IPS-20b (cell line): ENCODE results near the gene CCDC170.
"Not testable (repeated sequence)": the region's sequence is repeated elsewhere in the genome, so short reads cannot be mapped to it uniquely, and the experiment has no call there.

Source experiments
- H3K27ac ChIP-seq: one replicate; pipeline ENCODE4 v1.5.1; 2013; ENCODE audit warnings: low read length
- H3K27me3 ChIP-seq: 2 replicates; pipeline ENCODE4 v1.6.1; 2013; ENCODE audit warnings: mild to moderate bottlenecking, low read length, inconsistent platforms; ENCODE audit not compliant: insufficient read depth
- H3K36me3 ChIP-seq: 2 replicates; pipeline ENCODE4 v1.6.1; 2013; ENCODE audit warnings: low read depth, mild to moderate bottlenecking, inconsistent platforms, low read length, moderate library complexity; ENCODE audit not compliant: insufficient read depth
- H3K4me1 ChIP-seq: 2 replicates; pipeline ENCODE4 v1.6.1; 2013; ENCODE audit warnings: mild to moderate bottlenecking, control low read depth, inconsistent platforms, low read length, moderate library complexity; ENCODE audit not compliant: insufficient read depth
- H3K4me3 ChIP-seq: 2 replicates; pipeline ENCODE4 v1.5.1; 2013; ENCODE audit warnings: mild to moderate bottlenecking, low read length, inconsistent platforms
- H3K9ac ChIP-seq: 2 replicates; pipeline ENCODE4 v1.6.1; 2013; ENCODE audit warnings: low read depth, mild to moderate bottlenecking, inconsistent platforms, low read length, moderate library complexity
- H3K9me3 ChIP-seq: 2 replicates; pipeline ENCODE4 v1.6.1; 2013; ENCODE audit warnings: mild to moderate bottlenecking, low read depth, low read length, inconsistent platforms; ENCODE audit not compliant: insufficient read depth

CCDC170 gene

DNA sequence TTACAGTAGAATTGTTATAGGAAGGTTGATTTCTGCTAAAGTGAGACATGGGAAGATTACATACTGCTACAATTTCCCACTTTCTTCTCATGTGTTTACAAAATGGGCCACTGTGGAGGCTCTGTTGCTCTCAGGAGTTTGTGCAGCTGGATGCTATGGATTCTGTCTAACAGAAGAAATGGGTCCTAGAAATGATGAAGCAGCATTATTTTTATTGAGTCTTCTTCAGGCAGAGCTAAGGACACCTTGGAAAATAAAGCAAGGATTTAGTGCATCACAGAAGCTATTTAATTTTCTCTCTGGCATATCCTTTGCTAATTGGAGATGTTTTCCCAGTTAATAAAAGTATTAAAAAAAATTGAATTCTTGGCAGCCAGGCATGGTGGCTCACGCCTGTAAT, 29.2 kb downstream of the CCDC170 start:
- Histone ChIP-seq H3K36me3 (no peaks in the 10 kb centered on the region), H3K9me3 (peaks cover 39% of the 10 kb centered on the region), H3K9ac (no peak overlapping the region), H3K4me1 (no peaks in the 10 kb centered on the region), H3K4me3 (no peak overlapping the region), H3K27me3 (no peaks in the 10 kb centered on the region), H3K27ac (no peak overlapping the region)

DNA sequence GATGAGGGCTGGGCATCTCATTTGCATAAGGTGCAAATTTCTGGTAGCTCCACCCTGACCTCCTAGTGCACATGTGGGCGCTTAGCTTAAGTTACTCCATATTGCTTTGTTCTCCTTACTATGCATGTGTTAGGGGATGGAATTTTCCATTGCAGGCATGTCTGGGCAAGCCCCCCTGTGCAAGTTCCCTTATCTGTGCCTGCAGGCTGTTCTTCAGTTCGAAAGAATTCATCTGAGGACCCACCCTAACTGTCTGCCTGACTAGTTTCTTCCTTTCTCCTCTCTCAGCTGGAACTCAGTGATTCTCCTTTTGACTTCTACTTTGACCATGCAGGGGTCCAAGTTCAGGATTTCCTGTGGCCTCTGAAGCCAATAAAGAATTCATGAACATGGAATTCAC, 30.2 kb downstream of the CCDC170 start:
- H3K27me3 ChIP-seq = no peaks in the 10 kb centered on the region
- no peaks in the 10 kb centered on the region for H3K4me1 ChIP-seq
- H3K27ac ChIP-seq = no peak overlapping the region
- H3K4me3 ChIP-seq = no peak overlapping the region
- H3K36me3 ChIP-seq = no peaks in the 10 kb centered on the region
- H3K9ac ChIP-seq = no peak overlapping the region
- H3K9me3 ChIP-seq = peaks cover 29% of the 10 kb centered on the region

- Histone ChIP-seq H3K9ac (no peak overlapping the region), H3K4me3 (no peak overlapping the region), H3K4me1 (no peaks in the 10 kb centered on the region), H3K27me3 (no peaks in the 10 kb centered on the region), H3K9me3 (peaks cover 2% of the 10 kb centered on the region; the same call in 1 of the 2 replicates), H3K36me3 (no peaks in the 10 kb centered on the region), H3K27ac (no peak overlapping the region)
Measured at GRCh38 chr6:151534576-151534975, 40.8 kb downstream of the CCDC170 start.

DNA sequence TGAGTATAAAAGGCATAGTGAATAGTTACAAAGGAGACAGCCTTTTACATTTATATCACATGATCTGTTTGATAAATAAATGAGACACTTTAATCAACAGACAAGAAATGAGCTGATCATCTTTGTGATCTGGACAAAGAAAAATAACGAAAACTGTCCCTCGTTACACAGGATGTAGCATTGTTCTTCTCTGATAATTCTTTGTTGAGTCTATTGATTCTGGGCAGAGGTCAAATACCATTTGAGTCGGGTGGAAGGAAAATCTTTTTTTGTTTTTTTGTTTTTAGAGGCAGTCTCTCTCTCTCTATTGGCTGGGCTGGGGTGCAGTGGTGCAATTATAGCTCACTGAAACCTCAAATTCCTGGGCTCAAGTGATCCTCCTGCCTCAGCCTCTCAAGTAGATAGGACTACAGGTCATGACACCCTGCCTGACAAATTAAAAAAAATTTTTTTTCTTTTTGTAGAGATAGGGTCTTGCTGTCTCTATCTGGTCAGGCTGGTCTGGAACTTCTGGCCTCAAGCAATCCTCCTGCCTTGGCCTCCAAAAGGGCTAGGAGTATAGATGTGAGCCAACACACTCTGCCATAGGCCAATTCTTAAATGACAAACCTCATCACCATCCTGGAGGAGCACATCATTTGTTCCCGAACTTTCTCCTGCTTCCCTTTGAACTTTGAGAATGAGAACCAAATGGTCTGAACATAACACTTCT, 41.8 kb downstream of the CCDC170 start:
- no peak overlapping the region for H3K27ac ChIP-seq
- peaks cover 8% of the 10 kb centered on the region; the same call in 1 of the 2 replicates for H3K9me3 ChIP-seq
- H3K4me1 ChIP-seq = no peaks in the 10 kb centered on the region
- H3K9ac ChIP-seq = no peak overlapping the region
- no peaks in the 10 kb centered on the region for H3K27me3 ChIP-seq
- no peak overlapping the region for H3K4me3 ChIP-seq
- no peaks in the 10 kb centered on the region for H3K36me3 ChIP-seq

DNA sequence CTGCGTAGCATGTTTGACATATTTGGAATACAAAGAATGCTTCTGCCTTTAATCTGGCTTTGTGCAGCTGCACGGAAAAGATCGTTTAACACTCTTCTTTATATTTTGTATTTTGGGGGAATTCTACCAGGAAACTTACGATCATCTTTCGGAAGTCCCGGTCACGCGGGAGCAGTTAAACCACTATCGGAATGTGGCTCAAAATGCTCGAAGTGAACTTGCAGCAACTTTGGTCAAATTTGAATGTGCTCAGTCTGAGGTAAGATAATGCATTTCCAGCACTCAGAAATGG, 42.3 kb downstream of the CCDC170 start:
- Histone ChIP-seq H3K27ac (no peak overlapping the region), H3K4me3 (no peak overlapping the region), H3K9ac (no peak overlapping the region), H3K27me3 (no peaks in the 10 kb centered on the region), H3K9me3 (peaks cover 8% of the 10 kb centered on the region; the same call in 1 of the 2 replicates), H3K36me3 (no peaks in the 10 kb centered on the region), H3K4me1 (no peaks in the 10 kb centered on the region)

GRCh38 chr6:151537556-151537955, 43.7 kb downstream of the CCDC170 start:
- 0 out of 2 replicates have a peak, but pooled peaks cover 8% of the 10 kb centered on the region for H3K9me3 ChIP-seq
- no peaks in the 10 kb centered on the region for H3K4me1 ChIP-seq
- H3K36me3 ChIP-seq = no peaks in the 10 kb centered on the region
- H3K27me3 ChIP-seq = no peaks in the 10 kb centered on the region
- H3K4me3 ChIP-seq = no peak overlapping the region
- H3K27ac ChIP-seq = no peak overlapping the region
- H3K9ac ChIP-seq = no peak overlapping the region

DNA sequence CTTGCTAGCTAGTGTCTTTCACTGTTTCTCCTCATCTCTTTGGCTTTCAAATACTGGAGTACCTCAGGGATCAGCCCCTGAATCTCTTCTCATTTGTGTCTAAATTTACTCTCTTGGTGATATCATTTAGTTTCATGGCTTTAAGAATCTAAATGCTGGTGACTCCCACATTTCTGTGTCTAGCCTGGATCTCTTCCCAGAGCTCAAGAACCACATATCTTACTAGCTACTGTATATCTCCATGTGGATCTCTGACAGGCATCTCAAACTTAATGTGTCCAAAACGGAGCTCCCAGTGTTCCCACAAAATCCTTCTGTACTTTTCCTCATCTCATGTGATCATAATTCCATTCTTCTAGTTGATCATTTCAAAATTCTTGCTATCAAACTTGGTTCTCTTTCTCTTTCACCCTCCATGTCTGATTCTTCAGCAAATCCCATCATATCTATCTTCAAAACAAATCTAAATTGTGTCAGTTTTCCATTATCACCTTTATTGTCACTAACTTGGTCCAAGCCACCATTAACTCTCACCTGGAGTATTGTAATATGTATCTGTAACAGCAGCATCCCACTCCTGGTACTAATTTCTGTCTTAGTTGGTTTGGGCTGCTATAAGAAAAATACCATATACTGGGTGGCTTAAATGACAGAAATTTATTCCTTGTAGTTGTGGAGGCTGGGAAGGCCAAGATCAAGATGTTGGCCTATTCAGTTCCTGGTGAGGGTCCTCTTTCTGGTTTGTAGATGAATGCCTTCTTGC, 45.9 kb downstream of the CCDC170 start:
- H3K36me3 ChIP-seq = no peaks in the 10 kb centered on the region
- no peak overlapping the region for H3K9ac ChIP-seq

DNA sequence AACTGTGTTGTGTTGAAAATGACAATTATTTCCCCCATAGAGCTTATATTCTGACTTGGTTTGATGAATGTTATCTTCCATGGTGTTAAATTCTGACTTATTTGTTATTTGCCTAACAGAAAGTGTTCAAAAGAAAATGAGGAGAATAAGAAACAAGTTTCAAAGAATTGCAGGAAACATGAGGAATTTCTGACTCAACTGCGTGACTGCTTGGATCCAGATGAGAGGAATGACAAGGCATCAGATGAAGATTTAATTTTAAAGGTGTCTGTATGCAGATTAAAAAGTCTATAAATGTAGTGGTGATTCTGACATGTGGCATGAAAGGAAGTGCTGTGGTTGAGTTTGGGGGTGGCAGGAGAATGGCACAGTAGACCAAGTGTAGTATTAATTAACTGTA, 50.6 kb downstream of the CCDC170 start:
- no peaks in the 10 kb centered on the region for H3K4me1 ChIP-seq
- H3K27ac ChIP-seq = no peak overlapping the region
- no peaks in the 10 kb centered on the region for H3K36me3 ChIP-seq
- H3K4me3 ChIP-seq = no peak overlapping the region
- 0 out of 2 replicates have a peak, but pooled peaks cover 7% of the 10 kb centered on the region for H3K9me3 ChIP-seq
- no peak overlapping the region for H3K9ac ChIP-seq
- no peaks in the 10 kb centered on the region for H3K27me3 ChIP-seq

More for the DNA sequence above, 45.9 kb downstream of the CCDC170 start:
- 0 out of 2 replicates have a peak, but pooled peaks cover 8% of the 10 kb centered on the region for H3K9me3 ChIP-seq
- no peaks in the 10 kb centered on the region for H3K27me3 ChIP-seq
- no peaks in the 10 kb centered on the region for H3K4me1 ChIP-seq
- H3K27ac ChIP-seq = no peak overlapping the region
- H3K4me3 ChIP-seq = no peak overlapping the region

GRCh38 chr6:151544884-151545283, 51.1 kb downstream of the CCDC170 start:
- not testable (repeated sequence) for H3K27me3 ChIP-seq, H3K4me3 ChIP-seq, H3K4me1 ChIP-seq, H3K36me3 ChIP-seq, H3K9ac ChIP-seq, H3K9me3 ChIP-seq, H3K27ac ChIP-seq

- Histone ChIP-seq H3K9ac (no peak overlapping the region), H3K27me3 (no peaks in the 10 kb centered on the region), H3K9me3 (no peaks in the 10 kb centered on the region), H3K36me3 (no peaks in the 10 kb centered on the region), H3K4me3 (no peak overlapping the region), H3K4me1 (no peaks in the 10 kb centered on the region), H3K27ac (no peak overlapping the region)
Measured at GRCh38 chr6:151546941-151547659, 53.3 kb downstream of the CCDC170 start.

DNA sequence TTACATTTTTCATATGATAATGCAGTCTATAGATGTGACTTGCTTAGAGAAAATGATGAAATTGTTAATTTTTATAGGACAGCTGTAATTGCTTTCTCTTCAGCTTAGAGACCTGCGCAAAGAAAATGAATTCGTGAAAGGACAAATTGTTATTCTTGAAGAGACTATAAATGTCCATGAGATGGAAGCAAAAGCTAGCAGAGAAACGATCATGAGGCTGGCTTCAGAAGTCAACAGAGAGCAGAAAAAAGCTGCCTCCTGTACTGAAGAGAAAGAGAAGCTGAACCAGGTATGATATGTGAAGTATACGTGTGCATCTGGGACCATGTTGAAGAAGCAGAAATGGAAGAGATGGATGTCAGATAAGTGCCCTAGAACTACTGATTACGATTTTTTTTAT, 54.4 kb downstream of the CCDC170 start:
- Histone ChIP-seq H3K4me1 (no peaks in the 10 kb centered on the region), H3K27me3 (no peaks in the 10 kb centered on the region), H3K9ac (no peak overlapping the region), H3K36me3 (no peaks in the 10 kb centered on the region), H3K27ac (no peak overlapping the region), H3K9me3 (no peaks in the 10 kb centered on the region), H3K4me3 (no peak overlapping the region)

- H3K27ac ChIP-seq = no peak overlapping the region
- H3K4me3 ChIP-seq = no peak overlapping the region
- H3K9ac ChIP-seq = no peak overlapping the region
- no peaks in the 10 kb centered on the region for H3K27me3 ChIP-seq
- H3K36me3 ChIP-seq = no peaks in the 10 kb centered on the region
- H3K4me1 ChIP-seq = no peaks in the 10 kb centered on the region
- no peaks in the 10 kb centered on the region for H3K9me3 ChIP-seq
Measured at GRCh38 chr6:151549790-151550189, 56.0 kb downstream of the CCDC170 start.
